ENCODE results near the gene COL25A1. TPM values are rescaled to one million over a fixed set of nuclear protein-coding genes. Genes with fewer than 3 reads are reported as not detected.

The COL25A1 gene
- polyA plus RNA-seq, 1 experiment: not detected

GRCh38 chr4:109156356-109156755, 146.1 kb downstream of the COL25A1 start:
- Histone ChIP-seq H3K36me3 (ENCODE audit: control insufficient read depth, insufficient read depth, low read length) (no peaks in the 10 kb centered on the region), H3K27me3 (ENCODE audit: control insufficient read depth, insufficient read depth, low read length) (no peaks in the 10 kb centered on the region), H3K4me3 (ENCODE audit: low read depth, low read length) (no peak overlapping the region)
- no peak for TF ChIP-seq CTCF (IDR thresholded peaks at IDR 0.05; ENCODE audit: insufficient read depth, low read depth, low read length)
- POLR2A ChIA-PET: no interaction called here
- CTCF ChIA-PET: interaction anchor here (0.7 to 1.4 kb wide), 2 partner anchors 10 kb away, joined by 3 read pairs; no protein-coding TSS in a partner anchor
- no peak for DNase-seq (ENCODE audit: low read depth)

- POLR2A ChIA-PET: no interaction called here
- TF ChIP-seq CTCF (IDR thresholded peaks at IDR 0.05; ENCODE audit: insufficient read depth, low read depth, low read length): no peak
- CTCF ChIA-PET: interaction anchor here (0.8 to 1.4 kb wide), 2 partner anchors 10 to 109 kb away, joined by 3 read pairs; no protein-coding TSS in a partner anchor
- H3K4me3 ChIP-seq (ENCODE audit: low read depth, low read length): no peak overlapping the region
- H3K27me3 ChIP-seq (ENCODE audit: control insufficient read depth, insufficient read depth, low read length): no peaks in the 10 kb centered on the region
- no peaks in the 10 kb centered on the region for H3K36me3 ChIP-seq (ENCODE audit: control insufficient read depth, insufficient read depth, low read length)
- no peak for DNase-seq (ENCODE audit: low read depth)
Measured at GRCh38 chr4:109155682-109156283, 146.7 kb downstream of the COL25A1 start.

GRCh38 chr4:109155084-109155483, 147.4 kb downstream of the COL25A1 start:
- H3K4me3 ChIP-seq (ENCODE audit: low read depth, low read length): no peak overlapping the region
- POLR2A ChIA-PET: no interaction called here
- no peak for DNase-seq (ENCODE audit: low read depth)
- H3K36me3 ChIP-seq (ENCODE audit: control insufficient read depth, insufficient read depth, low read length): no peaks in the 10 kb centered on the region
- no peaks in the 10 kb centered on the region for H3K27me3 ChIP-seq (ENCODE audit: control insufficient read depth, insufficient read depth, low read length)
- no peak for TF ChIP-seq CTCF (IDR thresholded peaks at IDR 0.05; ENCODE audit: insufficient read depth, low read depth, low read length)
- CTCF ChIA-PET: interaction anchor here (0.8 to 1.4 kb wide), 2 partner anchors 11 to 108 kb away, joined by 3 read pairs; no protein-coding TSS in a partner anchor

GRCh38 chr4:109154424-109154823, 148.0 kb downstream of the COL25A1 start:
- Histone ChIP-seq H3K36me3 (ENCODE audit: control insufficient read depth, insufficient read depth, low read length) (no peaks in the 10 kb centered on the region), H3K4me3 (ENCODE audit: low read depth, low read length) (no peak overlapping the region), H3K27me3 (ENCODE audit: control insufficient read depth, insufficient read depth, low read length) (no peaks in the 10 kb centered on the region)
- no peak for TF ChIP-seq CTCF (IDR thresholded peaks at IDR 0.05; ENCODE audit: insufficient read depth, low read depth, low read length)
- ChIA-PET POLR2A (no interaction called here), CTCF (no interaction called here)
- no peak for DNase-seq (ENCODE audit: low read depth)

- CTCF ChIA-PET: no interaction called here
- no peak for TF ChIP-seq CTCF (IDR thresholded peaks at IDR 0.05; ENCODE audit: insufficient read depth, low read depth, low read length)
- Histone ChIP-seq H3K4me3 (ENCODE audit: low read depth, low read length) (no peak overlapping the region), H3K27me3 (ENCODE audit: control insufficient read depth, insufficient read depth, low read length) (no peaks in the 10 kb centered on the region), H3K36me3 (ENCODE audit: control insufficient read depth, insufficient read depth, low read length) (no peaks in the 10 kb centered on the region)
- POLR2A ChIA-PET: no interaction called here
- DNase-seq (ENCODE audit: low read depth): no peak
Measured at GRCh38 chr4:109149836-109150235, 152.6 kb downstream of the COL25A1 start.

Data from BJ (cell line).